Subcutaneous adipose tissue (tissue), 4 donors: ENCODE measurements around the gene TRIM62. TPM values are rescaled to one million over a fixed set of nuclear protein-coding genes. Genes with fewer than 3 reads are reported as not detected.

ENCODE experiments used
- total RNA-seq, 4 donors: library from RNA; depleted of rRNA; stranded (reverse); fragments of >200 nt; gene quantifications; one replicate each; pipeline ENCODE4 v1.1.0, GENCODE V29; 2016
- TF ChIP-seq, protein P1 (sequence below): fragments of 450-650 bp; IDR thresholded peaks from one replicate; pipeline ENCODE4 v1.5.1; 2016; ENCODE audit warnings: low read depth, mild to moderate bottlenecking, control low read depth, antibody characterized with exemption, moderate library complexity

TRIM62 gene
- total RNA-seq, 4 donors from 2014 or later = 1.5 to 4.9 (median 3.5) TPM

GRCh38 chr1:33099290-33100118 lies 82.3 kb downstream of the TRIM62 start:
- TF ChIP-seq, protein P1, sequence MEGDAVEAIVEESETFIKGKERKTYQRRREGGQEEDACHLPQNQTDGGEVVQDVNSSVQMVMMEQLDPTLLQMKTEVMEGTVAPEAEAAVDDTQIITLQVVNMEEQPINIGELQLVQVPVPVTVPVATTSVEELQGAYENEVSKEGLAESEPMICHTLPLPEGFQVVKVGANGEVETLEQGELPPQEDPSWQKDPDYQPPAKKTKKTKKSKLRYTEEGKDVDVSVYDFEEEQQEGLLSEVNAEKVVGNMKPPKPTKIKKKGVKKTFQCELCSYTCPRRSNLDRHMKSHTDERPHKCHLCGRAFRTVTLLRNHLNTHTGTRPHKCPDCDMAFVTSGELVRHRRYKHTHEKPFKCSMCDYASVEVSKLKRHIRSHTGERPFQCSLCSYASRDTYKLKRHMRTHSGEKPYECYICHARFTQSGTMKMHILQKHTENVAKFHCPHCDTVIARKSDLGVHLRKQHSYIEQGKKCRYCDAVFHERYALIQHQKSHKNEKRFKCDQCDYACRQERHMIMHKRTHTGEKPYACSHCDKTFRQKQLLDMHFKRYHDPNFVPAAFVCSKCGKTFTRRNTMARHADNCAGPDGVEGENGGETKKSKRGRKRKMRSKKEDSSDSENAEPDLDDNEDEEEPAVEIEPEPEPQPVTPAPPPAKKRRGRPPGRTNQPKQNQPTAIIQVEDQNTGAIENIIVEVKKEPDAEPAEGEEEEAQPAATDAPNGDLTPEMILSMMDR = no peak

- TF ChIP-seq, protein P1 = no peak
Measured at GRCh38 chr1:33098371-33098770, 83.5 kb downstream of the TRIM62 start.

DNA sequence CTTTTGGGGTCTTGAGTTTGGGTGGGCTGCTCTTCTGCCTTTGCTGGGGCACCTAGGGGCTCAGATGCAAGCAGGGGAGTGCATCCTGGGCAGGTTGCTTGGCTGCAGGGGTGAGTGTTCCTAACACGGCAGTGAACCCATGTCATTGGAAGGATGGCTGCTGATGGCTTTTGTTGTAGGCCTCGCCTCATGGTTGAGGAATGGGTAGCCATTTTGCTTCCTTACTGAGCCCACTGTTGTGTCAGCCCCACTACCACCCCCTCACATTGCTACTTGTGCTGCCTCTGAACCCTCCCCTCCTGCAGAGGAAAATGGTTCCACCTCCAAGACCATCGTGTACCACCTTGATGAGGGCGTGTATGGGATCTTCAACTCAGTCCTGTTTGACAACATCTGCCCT lies 84.1 kb downstream of the TRIM62 start:
- TF ChIP-seq, protein P1 = no peak

DNA sequence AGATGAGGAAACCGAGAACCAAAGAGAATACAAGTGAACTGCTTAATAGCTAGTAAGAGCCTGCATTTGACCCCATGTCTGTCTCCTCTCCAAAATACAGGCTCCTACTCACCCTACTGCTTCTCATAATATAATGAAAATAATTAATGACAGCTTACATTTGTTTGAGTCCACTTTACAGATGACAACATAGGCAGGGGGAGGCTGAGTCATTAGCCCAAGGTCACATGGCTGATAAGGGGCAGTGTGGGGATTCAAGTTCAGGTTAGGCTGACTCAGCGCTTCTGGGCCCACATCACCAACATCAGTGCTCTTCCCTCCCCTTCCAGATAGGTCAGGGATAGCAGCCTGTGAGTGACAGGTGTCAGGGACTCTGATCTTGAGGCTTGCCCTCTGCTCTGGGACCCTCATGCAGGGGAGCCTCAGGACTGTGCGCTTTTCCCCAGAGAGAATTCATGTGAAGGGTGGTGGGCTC lies 84.7 kb downstream of the TRIM62 start:
- TF ChIP-seq, protein P1 = no peak

DNA sequence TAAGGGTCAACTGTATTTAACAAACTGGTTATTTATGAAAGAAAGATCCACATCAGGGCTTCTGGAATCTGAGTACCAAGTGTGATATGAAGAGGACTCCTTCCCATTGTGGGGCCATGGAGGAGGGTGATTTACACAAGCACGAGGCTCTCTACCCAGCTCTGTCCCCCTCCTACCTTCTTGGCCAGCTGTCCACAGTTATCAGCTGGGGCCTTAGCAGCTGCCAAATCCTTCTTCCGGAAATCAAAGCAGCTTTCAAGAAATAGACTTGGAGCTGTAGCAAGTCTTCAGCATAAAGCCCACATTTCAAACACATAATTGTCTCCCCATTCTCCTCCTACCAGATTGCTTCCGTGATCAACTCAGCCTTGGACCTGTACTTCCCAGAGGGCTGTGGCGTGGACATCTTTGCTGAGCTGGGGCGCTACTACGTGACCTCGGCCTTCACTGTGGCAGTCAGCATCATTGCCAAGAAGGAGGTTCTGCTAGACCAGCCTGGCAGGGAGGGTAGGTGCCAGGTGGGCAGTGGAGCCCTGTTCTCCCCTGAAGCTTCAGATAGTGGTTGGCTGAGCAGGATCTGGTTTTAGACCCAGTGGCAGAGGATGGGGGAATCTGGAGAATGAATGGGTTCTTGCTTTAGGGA lies 85.4 kb downstream of the TRIM62 start:
- TF ChIP-seq, protein P1 = no peak

Other genes with a start within 250 kb of the TRIM62 start
- gene RNF19B, start 217.2 kb downstream of the TRIM62 start, total RNA-seq = 10 to 100 TPM; 13.7 to 21.7 (median 17.4) TPM
- gene AK2, start 145.2 kb downstream of the TRIM62 start, total RNA-seq = 100 to 1,000 TPM; 101 to 251 (median 194) TPM
- gene AZIN2, start 100.9 kb downstream of the TRIM62 start, total RNA-seq = 1 to 10 TPM in 3 of 4 donors, not detected in 1; 1.5 to 3.5 (median 1.7) TPM
- gene ZNF362, start 74.4 kb upstream of the TRIM62 start, total RNA-seq = 10 to 100 TPM in 3 of 4 donors, 1 to 10 TPM in 1; 8.2 to 16.6 (median 11.1) TPM
- gene A3GALT2, start 139.1 kb upstream of the TRIM62 start, total RNA-seq = not detected
- gene PHC2, start 249.1 kb upstream of the TRIM62 start, total RNA-seq = 100 to 1,000 TPM; 118 to 164 (median 139) TPM